ENCODE data around the gene PIK3AP1. TPM values are rescaled to one million over a fixed set of nuclear protein-coding genes. Genes with fewer than 3 reads are reported as not detected.
A peak's percentile ranks its signal among the peaks of the same experiment; 100 is the strongest.

The PIK3AP1 gene
- total and polyA plus RNA-seq, 2 of the 13 experiments (the other 11 are each of a cell fraction or from before 2014, with no cell fraction given), result 3.6 to 13.8 TPM

DNA sequence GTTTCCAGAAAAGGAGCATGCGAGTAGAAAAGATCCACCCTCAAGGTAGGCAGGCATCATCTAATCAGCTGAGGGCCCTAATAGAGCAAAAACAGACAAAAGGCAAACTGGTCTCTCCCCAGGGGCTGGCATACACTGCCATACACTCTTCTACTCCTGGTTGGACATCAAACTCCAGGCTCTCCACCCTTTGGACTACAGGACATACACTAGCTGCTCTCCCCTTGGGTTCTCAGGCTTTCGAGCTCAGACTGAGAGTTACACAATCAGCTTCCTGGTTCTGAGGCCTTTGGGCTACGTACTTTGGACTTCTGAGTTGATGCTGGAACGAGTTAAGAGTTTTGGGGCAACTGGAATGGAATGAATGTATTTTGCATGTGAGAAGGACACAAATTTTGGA is 82.6 kb downstream of the PIK3AP1 start (continued):
- TF ChIP-seq, protein P1, sequence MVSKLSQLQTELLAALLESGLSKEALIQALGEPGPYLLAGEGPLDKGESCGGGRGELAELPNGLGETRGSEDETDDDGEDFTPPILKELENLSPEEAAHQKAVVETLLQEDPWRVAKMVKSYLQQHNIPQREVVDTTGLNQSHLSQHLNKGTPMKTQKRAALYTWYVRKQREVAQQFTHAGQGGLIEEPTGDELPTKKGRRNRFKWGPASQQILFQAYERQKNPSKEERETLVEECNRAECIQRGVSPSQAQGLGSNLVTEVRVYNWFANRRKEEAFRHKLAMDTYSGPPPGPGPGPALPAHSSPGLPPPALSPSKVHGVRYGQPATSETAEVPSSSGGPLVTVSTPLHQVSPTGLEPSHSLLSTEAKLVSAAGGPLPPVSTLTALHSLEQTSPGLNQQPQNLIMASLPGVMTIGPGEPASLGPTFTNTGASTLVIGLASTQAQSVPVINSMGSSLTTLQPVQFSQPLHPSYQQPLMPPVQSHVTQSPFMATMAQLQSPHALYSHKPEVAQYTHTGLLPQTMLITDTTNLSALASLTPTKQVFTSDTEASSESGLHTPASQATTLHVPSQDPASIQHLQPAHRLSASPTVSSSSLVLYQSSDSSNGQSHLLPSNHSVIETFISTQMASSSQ (IDR thresholded peaks at IDR 0.05; ENCODE audit: low read depth), result 0 out of 2 replicates have a peak, but pooled peaks have one; percentile 9
- TF ChIP-seq, protein P1 (CRISPR knock-in tag; IDR thresholded peaks at IDR 0.05; ENCODE audit: borderline replicate concordance), result no peak
- TF ChIP-seq ASH2L (IDR thresholded peaks at IDR 0.05; ENCODE audit: insufficient read length, low read depth, low read length) (no peak), SIX1 (CRISPR knock-in tag; IDR thresholded peaks at IDR 0.05; ENCODE audit: borderline replicate concordance) (no peak), NR2C2 (CRISPR knock-in tag; IDR thresholded peaks at IDR 0.05; ENCODE audit: borderline replicate concordance) (0 out of 2 replicates have a peak, but pooled peaks have one; percentile 21), CEBPG (CRISPR knock-in tag; IDR thresholded peaks at IDR 0.05) (peak; percentile 90), SIX4 (CRISPR knock-in tag; IDR thresholded peaks at IDR 0.05) (no peak), ZNF124 (CRISPR knock-in tag; IDR thresholded peaks at IDR 0.05) (0 out of 2 replicates have a peak, but pooled peaks have one; percentile 45), ERF (CRISPR knock-in tag; IDR thresholded peaks at IDR 0.05) (0 out of 2 replicates have a peak, but pooled peaks have one; percentile 31), ELF3 (CRISPR knock-in tag; IDR thresholded peaks at IDR 0.05) (peak; percentile 71), SMAD1 (CRISPR knock-in tag; IDR thresholded peaks at IDR 0.05; ENCODE audit: borderline replicate concordance, low read depth) (no peak), RCOR2 (CRISPR knock-in tag; IDR thresholded peaks at IDR 0.05) (peak; percentile 52; the same call in 1 of the 2 replicates)
- TF ChIP-seq, protein P2, sequence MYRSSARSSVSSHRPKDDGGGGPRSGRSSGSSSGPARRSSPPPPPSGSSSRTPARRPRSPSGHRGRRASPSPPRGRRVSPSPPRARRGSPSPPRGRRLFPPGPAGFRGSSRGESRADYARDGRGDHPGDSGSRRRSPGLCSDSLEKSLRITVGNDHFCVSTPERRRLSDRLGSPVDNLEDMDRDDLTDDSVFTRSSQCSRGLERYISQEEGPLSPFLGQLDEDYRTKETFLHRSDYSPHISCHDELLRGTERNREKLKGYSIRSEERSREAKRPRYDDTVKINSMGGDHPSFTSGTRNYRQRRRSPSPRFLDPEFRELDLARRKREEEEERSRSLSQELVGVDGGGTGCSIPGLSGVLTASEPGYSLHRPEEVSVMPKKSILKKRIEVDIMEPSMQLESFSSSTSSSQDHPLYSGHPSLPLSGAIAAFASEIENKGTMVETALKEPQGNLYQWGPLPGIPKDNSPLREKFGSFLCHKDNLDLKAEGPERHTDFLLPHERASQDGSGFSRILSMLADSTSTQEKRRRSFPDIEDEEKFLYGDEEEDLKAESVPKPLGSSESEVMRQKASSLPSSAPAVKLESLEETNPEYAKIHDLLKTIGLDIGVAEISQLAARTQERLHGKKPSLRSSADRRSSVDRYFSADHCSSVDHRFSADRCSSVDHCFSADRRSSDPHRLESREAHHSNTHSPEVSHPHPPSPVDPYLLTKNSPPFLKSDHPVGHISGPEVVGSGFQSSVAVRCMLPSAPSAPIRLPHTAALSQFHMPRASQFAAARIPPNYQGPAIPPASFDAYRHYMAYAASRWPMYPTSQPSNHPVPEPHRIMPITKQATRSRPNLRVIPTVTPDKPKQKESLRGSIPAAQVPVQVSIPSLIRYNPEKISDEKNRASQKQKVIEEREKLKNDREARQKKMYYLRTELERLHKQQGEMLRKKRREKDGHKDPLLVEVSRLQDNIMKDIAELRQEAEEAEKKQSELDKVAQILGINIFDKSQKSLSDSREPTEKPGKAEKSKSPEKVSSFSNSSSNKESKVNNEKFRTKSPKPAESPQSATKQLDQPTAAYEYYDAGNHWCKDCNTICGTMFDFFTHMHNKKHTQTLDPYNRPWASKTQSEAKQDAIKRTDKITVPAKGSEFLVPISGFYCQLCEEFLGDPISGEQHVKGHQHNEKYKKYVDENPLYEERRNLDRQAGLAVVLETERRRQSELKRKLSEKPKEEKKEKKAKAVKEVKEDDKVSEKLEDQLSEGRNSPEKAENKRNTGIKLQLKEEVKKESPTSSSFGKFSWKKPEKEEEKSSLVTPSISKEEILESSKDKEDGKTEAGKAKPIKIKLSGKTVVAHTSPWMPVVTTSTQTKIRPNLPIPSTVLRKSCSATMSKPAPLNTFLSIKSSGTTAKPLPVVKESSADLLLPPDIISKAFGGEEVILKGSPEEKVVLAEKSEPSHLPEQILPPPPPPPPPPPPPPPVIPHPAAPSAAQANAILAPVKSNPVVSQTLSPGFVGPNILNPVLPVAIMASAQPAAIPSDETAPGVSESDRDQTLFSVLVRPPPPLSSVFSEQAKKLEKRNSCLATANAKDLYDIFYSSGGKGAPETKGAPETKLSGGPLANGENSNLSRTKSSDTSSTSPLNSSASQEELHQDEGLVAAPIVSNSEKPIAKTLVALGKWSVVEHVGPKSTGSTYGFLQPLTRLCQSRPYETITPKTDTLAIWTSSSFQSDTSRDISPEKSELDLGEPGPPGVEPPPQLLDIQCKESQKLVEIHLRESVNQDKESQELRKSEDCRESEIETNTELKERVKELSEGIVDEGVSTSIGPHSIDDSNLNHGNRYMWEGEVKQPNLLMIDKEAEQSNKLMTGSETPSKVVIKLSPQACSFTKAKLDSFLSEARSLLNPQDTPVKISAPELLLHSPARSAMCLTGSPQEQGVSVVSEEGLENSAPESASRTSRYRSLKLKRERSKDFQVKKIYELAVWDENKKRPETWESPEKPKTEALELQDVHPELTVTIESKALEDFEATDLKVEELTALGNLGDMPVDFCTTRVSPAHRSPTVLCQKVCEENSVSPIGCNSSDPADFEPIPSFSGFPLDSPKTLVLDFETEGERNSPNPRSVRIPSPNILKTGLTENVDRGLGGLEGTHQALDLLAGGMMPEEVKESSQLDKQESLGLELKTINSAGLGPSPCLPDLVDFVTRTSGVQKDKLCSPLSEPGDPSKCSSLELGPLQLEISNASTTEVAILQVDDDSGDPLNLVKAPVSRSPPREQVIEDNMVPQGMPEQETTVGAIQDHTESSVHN (CRISPR knock-in tag; IDR thresholded peaks at IDR 0.05), result no peak
- TF ChIP-seq, protein P3, sequence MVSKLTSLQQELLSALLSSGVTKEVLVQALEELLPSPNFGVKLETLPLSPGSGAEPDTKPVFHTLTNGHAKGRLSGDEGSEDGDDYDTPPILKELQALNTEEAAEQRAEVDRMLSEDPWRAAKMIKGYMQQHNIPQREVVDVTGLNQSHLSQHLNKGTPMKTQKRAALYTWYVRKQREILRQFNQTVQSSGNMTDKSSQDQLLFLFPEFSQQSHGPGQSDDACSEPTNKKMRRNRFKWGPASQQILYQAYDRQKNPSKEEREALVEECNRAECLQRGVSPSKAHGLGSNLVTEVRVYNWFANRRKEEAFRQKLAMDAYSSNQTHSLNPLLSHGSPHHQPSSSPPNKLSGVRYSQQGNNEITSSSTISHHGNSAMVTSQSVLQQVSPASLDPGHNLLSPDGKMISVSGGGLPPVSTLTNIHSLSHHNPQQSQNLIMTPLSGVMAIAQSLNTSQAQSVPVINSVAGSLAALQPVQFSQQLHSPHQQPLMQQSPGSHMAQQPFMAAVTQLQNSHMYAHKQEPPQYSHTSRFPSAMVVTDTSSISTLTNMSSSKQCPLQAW (CRISPR knock-in tag; IDR thresholded peaks at IDR 0.05), result no peak
- TF ChIP-seq, protein P4, sequence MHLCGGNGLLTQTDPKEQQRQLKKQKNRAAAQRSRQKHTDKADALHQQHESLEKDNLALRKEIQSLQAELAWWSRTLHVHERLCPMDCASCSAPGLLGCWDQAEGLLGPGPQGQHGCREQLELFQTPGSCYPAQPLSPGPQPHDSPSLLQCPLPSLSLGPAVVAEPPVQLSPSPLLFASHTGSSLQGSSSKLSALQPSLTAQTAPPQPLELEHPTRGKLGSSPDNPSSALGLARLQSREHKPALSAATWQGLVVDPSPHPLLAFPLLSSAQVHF (CRISPR knock-in tag; IDR thresholded peaks at IDR 0.05), result 0 out of 2 replicates have a peak, but pooled peaks have one; percentile 20
